ENCODE results near the gene CD59. TPM values are rescaled to one million over a fixed set of nuclear protein-coding genes. Genes with fewer than 3 reads are reported as not detected.

The CD59 gene
- total and polyA plus RNA-seq, 2 of the 13 experiments (the other 11 are each of a cell fraction or from before 2014, with no cell fraction given), result 127 to 289 TPM

DNA sequence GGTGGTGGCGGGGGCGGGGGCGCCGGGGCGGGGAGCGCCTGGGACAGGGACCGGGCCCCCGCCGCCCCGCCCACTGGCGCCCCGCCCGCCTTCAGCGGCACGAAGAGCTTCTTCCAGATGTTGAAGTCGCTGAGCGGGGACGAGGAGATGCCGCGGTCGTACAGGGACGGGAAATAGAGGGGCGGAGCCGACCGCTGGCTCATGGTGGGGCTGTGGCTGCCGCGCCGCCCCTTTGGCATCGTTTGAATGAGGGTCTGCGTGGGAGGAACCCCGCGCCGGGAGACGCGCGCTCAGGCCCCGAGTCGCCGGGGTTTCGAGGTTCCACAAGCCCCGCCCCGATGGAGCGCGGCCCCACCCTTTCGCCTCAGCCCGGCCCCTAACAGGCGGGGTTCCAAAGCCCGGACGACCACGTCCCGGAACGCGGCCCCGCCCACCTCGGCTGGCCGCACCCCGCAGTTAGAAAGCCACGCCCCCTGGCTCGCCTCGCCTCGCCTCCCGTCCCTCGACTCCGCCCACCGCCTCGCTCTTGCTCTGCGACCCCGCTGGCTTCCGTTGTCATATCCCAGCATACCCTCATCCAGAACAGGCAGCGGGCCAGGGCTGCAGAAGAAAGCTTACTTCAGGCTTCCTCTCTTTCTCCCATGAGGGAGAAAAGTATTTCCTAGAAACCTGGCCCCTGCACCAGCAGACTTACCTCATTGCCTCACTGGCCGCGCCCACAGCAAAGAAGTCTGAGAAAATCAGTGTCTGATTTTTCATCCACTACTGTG lies 35.5 kb downstream of the CD59 start, which contains the start of gene C11orf91 (continued):
- TF ChIP-seq, protein P1, sequence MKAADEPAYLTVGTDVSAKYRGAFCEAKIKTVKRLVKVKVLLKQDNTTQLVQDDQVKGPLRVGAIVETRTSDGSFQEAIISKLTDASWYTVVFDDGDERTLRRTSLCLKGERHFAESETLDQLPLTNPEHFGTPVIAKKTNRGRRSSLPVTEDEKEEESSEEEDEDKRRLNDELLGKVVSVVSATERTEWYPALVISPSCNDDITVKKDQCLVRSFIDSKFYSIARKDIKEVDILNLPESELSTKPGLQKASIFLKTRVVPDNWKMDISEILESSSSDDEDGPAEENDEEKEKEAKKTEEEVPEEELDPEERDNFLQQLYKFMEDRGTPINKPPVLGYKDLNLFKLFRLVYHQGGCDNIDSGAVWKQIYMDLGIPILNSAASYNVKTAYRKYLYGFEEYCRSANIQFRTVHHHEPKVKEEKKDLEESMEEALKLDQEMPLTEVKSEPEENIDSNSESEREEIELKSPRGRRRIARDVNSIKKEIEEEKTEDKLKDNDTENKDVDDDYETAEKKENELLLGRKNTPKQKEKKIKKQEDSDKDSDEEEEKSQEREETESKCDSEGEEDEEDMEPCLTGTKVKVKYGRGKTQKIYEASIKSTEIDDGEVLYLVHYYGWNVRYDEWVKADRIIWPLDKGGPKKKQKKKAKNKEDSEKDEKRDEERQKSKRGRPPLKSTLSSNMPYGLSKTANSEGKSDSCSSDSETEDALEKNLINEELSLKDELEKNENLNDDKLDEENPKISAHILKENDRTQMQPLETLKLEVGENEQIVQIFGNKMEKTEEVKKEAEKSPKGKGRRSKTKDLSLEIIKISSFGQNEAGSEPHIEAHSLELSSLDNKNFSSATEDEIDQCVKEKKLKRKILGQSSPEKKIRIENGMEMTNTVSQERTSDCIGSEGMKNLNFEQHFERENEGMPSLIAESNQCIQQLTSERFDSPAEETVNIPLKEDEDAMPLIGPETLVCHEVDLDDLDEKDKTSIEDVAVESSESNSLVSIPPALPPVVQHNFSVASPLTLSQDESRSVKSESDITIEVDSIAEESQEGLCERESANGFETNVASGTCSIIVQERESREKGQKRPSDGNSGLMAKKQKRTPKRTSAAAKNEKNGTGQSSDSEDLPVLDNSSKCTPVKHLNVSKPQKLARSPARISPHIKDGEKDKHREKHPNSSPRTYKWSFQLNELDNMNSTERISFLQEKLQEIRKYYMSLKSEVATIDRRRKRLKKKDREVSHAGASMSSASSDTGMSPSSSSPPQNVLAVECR (CRISPR knock-in tag; IDR thresholded peaks at IDR 0.05; ENCODE audit: borderline replicate concordance), result peak; percentile 41; the same call in 1 of the 2 replicates
- TF ChIP-seq SP140L (CRISPR knock-in tag; IDR thresholded peaks at IDR 0.05; ENCODE audit: borderline replicate concordance) (no peak), HOXA3 (CRISPR knock-in tag; IDR thresholded peaks at IDR 0.05) (peak; percentile 39; the same call in 1 of the 2 replicates), ZBTB42 (CRISPR knock-in tag; IDR thresholded peaks at IDR 0.05) (peak; percentile 95), EEA1 (CRISPR knock-in tag; IDR thresholded peaks at IDR 0.05; ENCODE audit: borderline replicate concordance) (no peak), PHF21A (CRISPR knock-in tag; IDR thresholded peaks at IDR 0.05) (0 out of 2 replicates have a peak, but pooled peaks have one; percentile 31), ZNF749 (CRISPR knock-in tag; IDR thresholded peaks at IDR 0.05; ENCODE audit: borderline replicate concordance) (peak; percentile 30; the same call in 1 of the 2 replicates), ZNF83 (CRISPR knock-in tag; IDR thresholded peaks at IDR 0.05; ENCODE audit: borderline replicate concordance) (peak; percentile 22; the same call in 1 of the 2 replicates)
- TF ChIP-seq, protein P2, sequence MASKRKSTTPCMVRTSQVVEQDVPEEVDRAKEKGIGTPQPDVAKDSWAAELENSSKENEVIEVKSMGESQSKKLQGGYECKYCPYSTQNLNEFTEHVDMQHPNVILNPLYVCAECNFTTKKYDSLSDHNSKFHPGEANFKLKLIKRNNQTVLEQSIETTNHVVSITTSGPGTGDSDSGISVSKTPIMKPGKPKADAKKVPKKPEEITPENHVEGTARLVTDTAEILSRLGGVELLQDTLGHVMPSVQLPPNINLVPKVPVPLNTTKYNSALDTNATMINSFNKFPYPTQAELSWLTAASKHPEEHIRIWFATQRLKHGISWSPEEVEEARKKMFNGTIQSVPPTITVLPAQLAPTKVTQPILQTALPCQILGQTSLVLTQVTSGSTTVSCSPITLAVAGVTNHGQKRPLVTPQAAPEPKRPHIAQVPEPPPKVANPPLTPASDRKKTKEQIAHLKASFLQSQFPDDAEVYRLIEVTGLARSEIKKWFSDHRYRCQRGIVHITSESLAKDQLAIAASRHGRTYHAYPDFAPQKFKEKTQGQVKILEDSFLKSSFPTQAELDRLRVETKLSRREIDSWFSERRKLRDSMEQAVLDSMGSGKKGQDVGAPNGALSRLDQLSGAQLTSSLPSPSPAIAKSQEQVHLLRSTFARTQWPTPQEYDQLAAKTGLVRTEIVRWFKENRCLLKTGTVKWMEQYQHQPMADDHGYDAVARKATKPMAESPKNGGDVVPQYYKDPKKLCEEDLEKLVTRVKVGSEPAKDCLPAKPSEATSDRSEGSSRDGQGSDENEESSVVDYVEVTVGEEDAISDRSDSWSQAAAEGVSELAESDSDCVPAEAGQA (IDR thresholded peaks at IDR 0.05; ENCODE audit: low read depth), result 0 out of 2 replicates have a peak, but pooled peaks have one; percentile 7
- TF ChIP-seq, protein P2 (CRISPR knock-in tag; IDR thresholded peaks at IDR 0.05; ENCODE audit: borderline replicate concordance), result no peak
- TF ChIP-seq, protein P3, sequence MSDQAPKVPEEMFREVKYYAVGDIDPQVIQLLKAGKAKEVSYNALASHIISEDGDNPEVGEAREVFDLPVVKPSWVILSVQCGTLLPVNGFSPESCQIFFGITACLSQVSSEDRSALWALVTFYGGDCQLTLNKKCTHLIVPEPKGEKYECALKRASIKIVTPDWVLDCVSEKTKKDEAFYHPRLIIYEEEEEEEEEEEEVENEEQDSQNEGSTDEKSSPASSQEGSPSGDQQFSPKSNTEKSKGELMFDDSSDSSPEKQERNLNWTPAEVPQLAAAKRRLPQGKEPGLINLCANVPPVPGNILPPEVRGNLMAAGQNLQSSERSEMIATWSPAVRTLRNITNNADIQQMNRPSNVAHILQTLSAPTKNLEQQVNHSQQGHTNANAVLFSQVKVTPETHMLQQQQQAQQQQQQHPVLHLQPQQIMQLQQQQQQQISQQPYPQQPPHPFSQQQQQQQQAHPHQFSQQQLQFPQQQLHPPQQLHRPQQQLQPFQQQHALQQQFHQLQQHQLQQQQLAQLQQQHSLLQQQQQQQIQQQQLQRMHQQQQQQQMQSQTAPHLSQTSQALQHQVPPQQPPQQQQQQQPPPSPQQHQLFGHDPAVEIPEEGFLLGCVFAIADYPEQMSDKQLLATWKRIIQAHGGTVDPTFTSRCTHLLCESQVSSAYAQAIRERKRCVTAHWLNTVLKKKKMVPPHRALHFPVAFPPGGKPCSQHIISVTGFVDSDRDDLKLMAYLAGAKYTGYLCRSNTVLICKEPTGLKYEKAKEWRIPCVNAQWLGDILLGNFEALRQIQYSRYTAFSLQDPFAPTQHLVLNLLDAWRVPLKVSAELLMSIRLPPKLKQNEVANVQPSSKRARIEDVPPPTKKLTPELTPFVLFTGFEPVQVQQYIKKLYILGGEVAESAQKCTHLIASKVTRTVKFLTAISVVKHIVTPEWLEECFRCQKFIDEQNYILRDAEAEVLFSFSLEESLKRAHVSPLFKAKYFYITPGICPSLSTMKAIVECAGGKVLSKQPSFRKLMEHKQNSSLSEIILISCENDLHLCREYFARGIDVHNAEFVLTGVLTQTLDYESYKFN (CRISPR knock-in tag; conservative IDR thresholded peaks at IDR 0.05), result 0 out of 2 replicates have a peak, but pooled peaks have one; percentile 19
- TF ChIP-seq, protein P4, sequence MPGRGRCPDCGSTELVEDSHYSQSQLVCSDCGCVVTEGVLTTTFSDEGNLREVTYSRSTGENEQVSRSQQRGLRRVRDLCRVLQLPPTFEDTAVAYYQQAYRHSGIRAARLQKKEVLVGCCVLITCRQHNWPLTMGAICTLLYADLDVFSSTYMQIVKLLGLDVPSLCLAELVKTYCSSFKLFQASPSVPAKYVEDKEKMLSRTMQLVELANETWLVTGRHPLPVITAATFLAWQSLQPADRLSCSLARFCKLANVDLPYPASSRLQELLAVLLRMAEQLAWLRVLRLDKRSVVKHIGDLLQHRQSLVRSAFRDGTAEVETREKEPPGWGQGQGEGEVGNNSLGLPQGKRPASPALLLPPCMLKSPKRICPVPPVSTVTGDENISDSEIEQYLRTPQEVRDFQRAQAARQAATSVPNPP (CRISPR knock-in tag; IDR thresholded peaks at IDR 0.05), result 0 out of 2 replicates have a peak, but pooled peaks have one; percentile 69

Measured in HepG2 (cell line).